ENCODE measurements around the gene KCNQ1. TPM values are rescaled to one million over a fixed set of nuclear protein-coding genes. Genes with fewer than 3 reads are reported as not detected.

The KCNQ1 gene
- total and polyA plus RNA-seq, 2 donors (not counting 3 experiments of a cell fraction or from before 2014, with no cell fraction given), result 0.07 to 0.09 TPM

- CTCF ChIA-PET, result interaction anchor here (1.3 kb wide), 1 partner anchor 365 kb away, joined by 4 read pairs; no protein-coding TSS in a partner anchor
Observed at GRCh38 chr11:2896047-2896446, 451.2 kb downstream of the KCNQ1 start.

More at GRCh38 chr11:2896047-2896446, 451.2 kb downstream of the KCNQ1 start:
- H3K36me3 ChIP-seq (ENCODE audit: control insufficient read depth in 2 of 2, extremely low read depth in 1 of 2, insufficient read depth in 2 of 2, low read length in 2 of 2), result no peaks in the 10 kb centered on the region
- no peak overlapping the region for H3K27ac ChIP-seq (ENCODE audit: insufficient read depth, low read depth, low read length)
- H3K9me1 ChIP-seq (replicated peaks; ENCODE audit: control insufficient read depth, extremely low read depth, insufficient read depth, low read length), result no peaks in the 10 kb centered on the region
- BruUV-seq (replicated peaks), result no TSS peak
- H3K27me3 ChIP-seq (ENCODE audit: control insufficient read depth in 2 of 2, insufficient read depth in 2 of 2, low read length in 2 of 2), result no peaks in the 10 kb centered on the region
- dilution Hi-C loops (cut with MboI; ENCODE audit: extremely low pct_ligation_motif_present, low sequenced_read_pairs), result no loop called here
- intact Hi-C loops (cut with micrococcal nuclease), result no loop called here
- H3K4me1 ChIP-seq (ENCODE audit: control insufficient read depth, extremely low read depth, insufficient read depth, low read length), result peaks cover 35% of the 10 kb centered on the region
- DNase-seq (ENCODE audit: low read depth, low spot score) (no peak), FAIRE-seq (no peak)
- H3K9ac ChIP-seq (replicated peaks; ENCODE audit: extremely low read depth, insufficient read depth, low read length), result no peak overlapping the region
- TF ChIP-seq, protein P1, sequence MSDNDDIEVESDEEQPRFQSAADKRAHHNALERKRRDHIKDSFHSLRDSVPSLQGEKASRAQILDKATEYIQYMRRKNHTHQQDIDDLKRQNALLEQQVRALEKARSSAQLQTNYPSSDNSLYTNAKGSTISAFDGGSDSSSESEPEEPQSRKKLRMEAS (IDR thresholded peaks at IDR 0.05; ENCODE audit: insufficient read depth, insufficient read length), result no peak
- TF ChIP-seq FOS (IDR thresholded peaks at IDR 0.05; ENCODE audit: borderline replicate concordance, insufficient read depth, low read length) (no peak), POLR2A (IDR thresholded peaks at IDR 0.05; ENCODE audit: low read depth, low read length) (no peak), JUN (IDR thresholded peaks at IDR 0.05; ENCODE audit: borderline replicate concordance, insufficient read depth, insufficient read length, low read depth) (no peak), GATA2 (IDR thresholded peaks at IDR 0.05; ENCODE audit: insufficient read depth, insufficient read length, low read depth, low read length) (no peak), CTCF (IDR thresholded peaks at IDR 0.05; ENCODE audit: extremely low read depth in 1 of 2, insufficient read depth in 1 of 2, low read depth in 1 of 2, low read length in 2 of 2) (no peak), MYC (IDR thresholded peaks at IDR 0.05; ENCODE audit: low read depth, low read length) (no peak), EZH2 (IDR thresholded peaks at IDR 0.05; ENCODE audit: borderline replicate concordance, low read depth, low read length, severe bottlenecking) (no peak), POLR2AphosphoS5 (IDR thresholded peaks at IDR 0.05; ENCODE audit: insufficient read depth, low read depth, low read length) (no peak)
- no peak overlapping the region for H3K4me3 ChIP-seq (replicated peaks in 1 of 3; ENCODE audit: insufficient read depth in 1 of 3, low read depth in 1 of 3, low read length in 3 of 3)
- H3K4me2 ChIP-seq (ENCODE audit: insufficient read depth, low read length), result no peak overlapping the region
- H2AFZ ChIP-seq (ENCODE audit: low read depth, low read length), result no peak overlapping the region
- no peaks in the 10 kb centered on the region for H4K20me1 ChIP-seq (replicated peaks; ENCODE audit: control insufficient read depth, extremely low read depth, insufficient read depth, low read length)
- POLR2A ChIA-PET, result no interaction called here
- H3K79me2 ChIP-seq (ENCODE audit: control insufficient read depth, insufficient read depth, low read length), result no peaks in the 10 kb centered on the region
- no peaks in the 10 kb centered on the region for H3K9me3 ChIP-seq (replicated peaks; ENCODE audit: control insufficient read depth, insufficient read depth, low read length)
